Ramos (cell line): ENCODE results near the gene TYW3.

Experiments used
- in situ Hi-C: fragments of 300-500 bp; cut with MboI; formaldehyde crosslinking; loops from one replicate; pipeline ENCODE4 v1.14.3; 2022; ENCODE audit warnings: low sequenced_read_pairs; ENCODE audit not compliant: unreplicated experiment

Gene TYW3

GRCh38 chr1:74779750-74780149, 46.8 kb downstream of the TYW3 start:
- in situ Hi-C loops, result loop anchor here (10.0 kb wide), 1 partner anchor 425 kb away; no protein-coding TSS in a partner anchor

DNA sequence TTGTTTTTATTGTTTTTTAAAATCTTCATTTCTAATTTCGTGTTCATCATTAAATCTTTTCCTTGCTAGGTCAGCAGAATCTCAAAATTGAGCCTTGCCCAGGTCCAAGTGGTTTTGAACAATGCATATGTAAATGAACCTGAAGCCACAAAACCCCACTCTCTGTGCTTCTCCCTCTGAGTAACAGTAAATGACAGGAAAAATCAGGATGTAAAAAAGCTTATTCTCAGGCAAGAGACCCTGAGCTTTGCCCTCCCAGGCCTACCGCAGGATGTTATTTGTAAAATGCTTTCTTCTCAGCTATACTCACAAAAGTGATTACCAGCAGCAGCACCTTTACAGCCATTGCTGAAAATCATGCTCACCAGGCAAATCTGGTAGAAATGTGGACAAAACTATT, 47.6 kb downstream of the TYW3 start:
- in situ Hi-C loops, result no loop called here

DNA sequence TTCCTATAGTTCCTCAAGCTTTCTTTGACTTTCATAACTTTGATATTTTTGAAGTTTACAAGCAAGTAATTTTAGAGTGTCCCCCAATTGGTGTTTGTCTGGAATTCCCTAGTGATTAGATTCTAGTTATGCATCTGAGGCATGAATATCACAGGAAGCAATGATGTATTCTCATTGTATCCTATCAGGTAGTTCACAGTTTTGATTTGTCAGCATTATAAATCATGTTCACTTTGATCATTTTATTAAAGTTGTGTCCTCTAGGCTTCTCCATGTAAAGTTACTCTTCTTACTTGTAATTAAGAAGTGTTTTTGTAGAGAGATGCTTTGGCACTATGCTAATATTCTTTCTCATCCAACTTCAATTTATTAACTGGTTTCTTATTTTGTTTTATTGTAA, 53.0 kb downstream of the TYW3 start:
- in situ Hi-C loops, result no loop called here

GRCh38 chr1:74790453-74790852, 57.5 kb downstream of the TYW3 start:
- in situ Hi-C loops, result no loop called here

DNA sequence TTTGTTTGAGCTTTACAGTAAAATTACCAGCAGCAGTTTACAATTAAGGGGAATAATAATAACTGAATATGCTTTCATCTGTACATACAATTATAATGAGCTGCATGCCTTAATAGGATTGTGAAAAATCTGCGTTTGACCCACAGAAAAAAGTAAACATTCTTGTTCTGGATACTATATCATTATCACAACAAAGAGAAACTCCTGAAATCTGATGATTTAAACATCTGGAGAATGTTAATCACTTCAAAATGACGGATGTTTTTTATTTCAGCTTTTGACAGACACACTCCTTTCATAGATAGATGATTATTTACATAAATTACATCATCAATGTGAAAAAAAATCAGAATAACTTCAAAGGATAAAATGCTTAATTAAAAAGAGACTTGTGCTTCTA, 58.5 kb downstream of the TYW3 start:
- in situ Hi-C loops, result no loop called here

- in situ Hi-C loops, result no loop called here
Observed at GRCh38 chr1:74799119-74799657, 66.2 kb downstream of the TYW3 start.

- in situ Hi-C loops, result no loop called here
Observed at GRCh38 chr1:74811436-74812179, 78.7 kb downstream of the TYW3 start.

GRCh38 chr1:74812180-74812541, 79.2 kb downstream of the TYW3 start:
- in situ Hi-C loops, result no loop called here
